Stimulated activated CD8-positive, alpha-beta memory T cell treated with anti-CD3 and anti-CD28 coated beads, Interleukin-2, amount 100 ng/mL, for 1 hour (primary cell): ENCODE data around the gene CTAG1B.
"Not testable (repeated sequence)": the region's sequence is repeated elsewhere in the genome, so short reads cannot be mapped to it uniquely, and the experiment has no call there.

Experiments
- DNase-seq, 2 donors: peaks; one replicate each; pipeline ENCODE4 v3.0.0-alpha.2; 2020; ENCODE audit warnings: low read depth in 2 of 2

Gene CTAG1B

DNA sequence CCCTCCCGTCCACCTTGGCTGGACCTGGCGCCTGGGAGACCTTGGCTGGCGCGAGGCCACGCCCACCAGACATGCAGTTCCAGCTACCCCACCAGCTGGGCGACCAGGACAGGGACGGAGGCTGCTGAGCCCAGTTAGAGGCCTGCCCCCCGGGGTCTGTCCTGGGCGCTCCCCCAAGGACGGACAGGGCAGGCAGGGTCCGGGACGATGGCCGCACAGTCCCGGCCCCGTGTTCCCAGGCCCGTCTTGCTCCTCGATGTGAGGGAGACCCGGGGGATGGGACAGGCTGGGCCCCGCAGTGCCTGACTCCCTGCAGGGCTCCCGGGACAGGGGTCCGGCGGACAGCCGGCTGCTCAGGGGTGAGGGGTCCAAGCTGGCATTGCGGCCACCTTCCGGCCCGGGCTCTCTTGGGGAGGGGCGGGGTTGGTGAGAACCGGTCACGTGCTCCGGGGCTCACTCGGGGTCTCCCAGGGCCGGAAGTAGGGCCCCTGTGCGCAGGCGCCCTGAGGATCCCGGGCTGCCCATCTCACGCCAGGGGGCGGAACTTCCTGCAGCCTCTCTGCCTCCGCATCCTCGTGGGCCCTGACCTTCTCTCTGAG is 34.4 kb downstream of the CTAG1B start, which contains the start of gene CTAG1A:
Gene CTAG1A, plus strand, starts transcription at position 549 of the 599 bp plus-strand sequence. CDS start 74 bp downstream, outside the sequence.
- not testable (repeated sequence) for DNase-seq

DNA sequence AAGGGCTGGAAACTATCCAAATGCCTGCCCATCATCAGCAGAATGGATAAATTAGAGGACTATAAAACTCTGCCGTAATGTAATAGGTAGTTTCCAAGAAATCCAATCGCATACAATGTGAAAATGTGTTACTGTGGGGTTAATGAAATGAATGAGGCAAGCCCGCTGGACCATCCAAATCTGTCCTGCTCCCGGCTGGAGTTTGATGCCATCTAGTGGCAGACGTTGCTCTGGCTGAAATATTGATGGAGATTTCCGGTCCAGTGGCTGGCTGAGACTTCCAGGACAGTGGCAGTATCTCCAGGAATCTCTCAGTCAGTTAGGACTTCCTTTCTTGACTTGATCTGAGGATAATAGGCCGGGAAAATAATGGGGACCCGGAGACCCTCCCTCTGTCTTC is 36.1 kb downstream of the CTAG1B start:
- DNase-seq: not testable (repeated sequence)

GRCh38 chrX:154575076-154575475 is 44.0 kb downstream of the CTAG1B start:
- not testable (repeated sequence) for DNase-seq

GRCh38 chrX:154573061-154573460 is 46.0 kb downstream of the CTAG1B start:
- not testable (repeated sequence) for DNase-seq

- DNase-seq: not testable (repeated sequence)
Observed at GRCh38 chrX:154570361-154570760, 48.7 kb downstream of the CTAG1B start.
